ENCODE measurements around the gene ZCCHC7.

ZCCHC7 gene

GRCh38 chr9:37406603-37407401, 286.4 kb downstream of the ZCCHC7 start:
- DNase-seq (ENCODE audit: low spot score): no peak

- DNase-seq (ENCODE audit: low spot score): no peak
Measured at GRCh38 chr9:37407468-37407867, 287.1 kb downstream of the ZCCHC7 start.

Measured in HuH-7.5 (cell line).